RWPE2 (cell line): ENCODE results near the gene INPP5J.

Experiments used
- ATAC-seq: fragments of 200-7000 bp; cut with Tn5 transposase; 3 replicates; pipeline ENCODE4 v1.9.1; 2021; ENCODE audit warnings: low read depth
- DNase-seq: peaks from one replicate; pipeline ENCODE4 v3.0.0-alpha.2; 2020; ENCODE audit warnings: low spot score
- H3K27ac ChIP-seq: fragments of 450-650 bp; 2 replicates; pipeline ENCODE4 v1.5.1; 2017; ENCODE audit warnings: mild to moderate bottlenecking; ENCODE audit not compliant: poor library complexity, severe bottlenecking
- H3K27me3 ChIP-seq: fragments of 250-450 bp; sonication (Bioruptor Pico); 2 replicates; pipeline ENCODE4 v1.5.1; 2021; ENCODE audit warnings: mild to moderate bottlenecking, moderate library complexity; ENCODE audit not compliant: insufficient read depth, poor library complexity, severe bottlenecking
- H3K36me3 ChIP-seq: fragments of 250-450 bp; sonication (Bioruptor Pico); 2 replicates; pipeline ENCODE4 v1.5.1; 2020; ENCODE audit warnings: low read depth, mild to moderate bottlenecking, moderate library complexity
- H3K4me1 ChIP-seq: fragments of 250-450 bp; sonication (Bioruptor Pico); 2 replicates; pipeline ENCODE4 v1.5.1; 2021; ENCODE audit warnings: mild to moderate bottlenecking, moderate library complexity; ENCODE audit not compliant: insufficient read depth, poor library complexity, severe bottlenecking
- H3K4me3 ChIP-seq: fragments of 250-450 bp; sonication (Bioruptor Pico); 2 replicates; pipeline ENCODE4 v1.5.1; 2021; ENCODE audit warnings: mild to moderate bottlenecking, moderate library complexity; ENCODE audit not compliant: severe bottlenecking
- H3K9me3 ChIP-seq: fragments of 250-450 bp; sonication (Bioruptor Pico); 2 replicates; pipeline ENCODE4 v1.5.1; 2021; ENCODE audit warnings: mild to moderate bottlenecking, moderate library complexity; ENCODE audit not compliant: severe bottlenecking
- CTCF ChIP-seq: fragments of 450-650 bp; IDR thresholded peaks from one replicate; pipeline ENCODE4 v1.5.1; 2017; ENCODE audit warnings: mild to moderate bottlenecking, moderate library complexity; ENCODE audit not compliant: poor library complexity, severe bottlenecking

The INPP5J gene

GRCh38 chr22:31126128-31126868, 3.5 kb downstream of the INPP5J start:
- no peaks in the 10 kb centered on the region for H3K4me1 ChIP-seq
- H3K27me3 ChIP-seq: no peaks in the 10 kb centered on the region
- no peak overlapping the region for H3K27ac ChIP-seq
- no peak overlapping the region for H3K4me3 ChIP-seq
- ATAC-seq: no peak
- H3K36me3 ChIP-seq: no peaks in the 10 kb centered on the region
- no peak for DNase-seq
- no peak for TF ChIP-seq CTCF
- no peaks in the 10 kb centered on the region for H3K9me3 ChIP-seq

- no peak for ATAC-seq
- H3K36me3 ChIP-seq: no peaks in the 10 kb centered on the region
- no peak for TF ChIP-seq CTCF
Observed at GRCh38 chr22:31126869-31127175, 4.1 kb downstream of the INPP5J start.

GRCh38 chr22:31127181-31127772, 4.5 kb downstream of the INPP5J start:
- no peak overlapping the region for H3K27ac ChIP-seq
- H3K4me1 ChIP-seq: no peaks in the 10 kb centered on the region
- ATAC-seq (no peak), DNase-seq (no peak)
- no peaks in the 10 kb centered on the region for H3K36me3 ChIP-seq
- H3K9me3 ChIP-seq: no peaks in the 10 kb centered on the region
- no peak for TF ChIP-seq CTCF
- H3K27me3 ChIP-seq: no peaks in the 10 kb centered on the region
- no peak overlapping the region for H3K4me3 ChIP-seq

More at GRCh38 chr22:31126869-31127175, 4.1 kb downstream of the INPP5J start:
- Histone ChIP-seq H3K27ac (no peak overlapping the region), H3K4me1 (no peaks in the 10 kb centered on the region), H3K27me3 (no peaks in the 10 kb centered on the region), H3K4me3 (no peak overlapping the region), H3K9me3 (no peaks in the 10 kb centered on the region)
- no peak for DNase-seq

- no peak for DNase-seq
- no peak for ATAC-seq
- Histone ChIP-seq H3K27ac (no peak overlapping the region), H3K4me3 (no peak overlapping the region), H3K27me3 (no peaks in the 10 kb centered on the region), H3K36me3 (no peaks in the 10 kb centered on the region), H3K4me1 (no peaks in the 10 kb centered on the region), H3K9me3 (no peaks in the 10 kb centered on the region)
- no peak for TF ChIP-seq CTCF
Observed at GRCh38 chr22:31128156-31128555, 5.4 kb downstream of the INPP5J start.

- Histone ChIP-seq H3K27me3 (no peaks in the 10 kb centered on the region), H3K36me3 (no peaks in the 10 kb centered on the region), H3K27ac (no peak overlapping the region), H3K4me1 (no peaks in the 10 kb centered on the region), H3K9me3 (no peaks in the 10 kb centered on the region), H3K4me3 (no peak overlapping the region)
- ATAC-seq: no peak
- TF ChIP-seq CTCF: no peak
- no peak for DNase-seq
Observed at GRCh38 chr22:31130873-31131272, 8.1 kb downstream of the INPP5J start.
